B cell (primary cell): ENCODE measurements around the gene PTH2.

Experiments
- EZH2 ChIP-seq: IDR thresholded peaks from 2 replicates; pipeline ENCODE4 v1.6.1; 2012; ENCODE audit warnings: borderline replicate concordance, low read depth, mild to moderate bottlenecking, moderate library complexity, low read length; ENCODE audit not compliant: insufficient read depth, poor library complexity, severe bottlenecking
- TF ChIP-seq, protein P1 (sequence below): fragments of 200-600 bp; IDR thresholded peaks from one replicate; pipeline ENCODE4 v1.8.0; 2022; ENCODE audit warnings: antibody characterized with exemption, mild to moderate bottlenecking

DNA sequence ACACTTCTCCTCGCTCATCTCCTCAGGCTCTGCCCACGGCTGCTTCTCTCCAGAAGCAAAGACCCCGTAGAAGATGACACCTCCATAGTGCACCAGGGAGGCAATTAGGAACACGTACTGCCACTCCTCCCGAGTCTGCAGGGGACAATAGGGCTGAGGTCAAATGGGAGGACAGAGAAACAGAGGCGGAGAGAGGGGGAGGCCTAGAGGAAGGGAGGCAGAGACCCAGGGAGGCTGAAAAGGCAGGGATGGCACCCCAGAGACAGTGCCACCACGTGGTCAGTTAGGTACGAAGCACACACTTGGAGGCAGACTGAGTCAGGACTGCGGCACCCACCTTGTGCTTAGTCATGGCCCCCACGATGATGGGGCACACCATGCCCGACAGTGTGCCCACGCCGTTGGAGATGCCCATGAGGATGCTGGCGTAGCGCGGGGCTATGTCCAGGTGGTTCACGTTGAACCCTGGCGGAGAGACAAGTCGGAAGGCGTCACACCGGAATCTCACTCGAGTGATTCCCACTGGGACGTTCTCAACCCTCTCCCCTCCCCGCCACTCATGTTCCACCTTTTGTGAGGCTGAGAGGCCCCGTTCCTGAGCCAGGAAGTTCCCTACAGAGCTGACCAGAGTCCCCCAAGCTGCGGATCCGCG lies 7.6 kb upstream of the PTH2 start:
- TF ChIP-seq, protein P1, sequence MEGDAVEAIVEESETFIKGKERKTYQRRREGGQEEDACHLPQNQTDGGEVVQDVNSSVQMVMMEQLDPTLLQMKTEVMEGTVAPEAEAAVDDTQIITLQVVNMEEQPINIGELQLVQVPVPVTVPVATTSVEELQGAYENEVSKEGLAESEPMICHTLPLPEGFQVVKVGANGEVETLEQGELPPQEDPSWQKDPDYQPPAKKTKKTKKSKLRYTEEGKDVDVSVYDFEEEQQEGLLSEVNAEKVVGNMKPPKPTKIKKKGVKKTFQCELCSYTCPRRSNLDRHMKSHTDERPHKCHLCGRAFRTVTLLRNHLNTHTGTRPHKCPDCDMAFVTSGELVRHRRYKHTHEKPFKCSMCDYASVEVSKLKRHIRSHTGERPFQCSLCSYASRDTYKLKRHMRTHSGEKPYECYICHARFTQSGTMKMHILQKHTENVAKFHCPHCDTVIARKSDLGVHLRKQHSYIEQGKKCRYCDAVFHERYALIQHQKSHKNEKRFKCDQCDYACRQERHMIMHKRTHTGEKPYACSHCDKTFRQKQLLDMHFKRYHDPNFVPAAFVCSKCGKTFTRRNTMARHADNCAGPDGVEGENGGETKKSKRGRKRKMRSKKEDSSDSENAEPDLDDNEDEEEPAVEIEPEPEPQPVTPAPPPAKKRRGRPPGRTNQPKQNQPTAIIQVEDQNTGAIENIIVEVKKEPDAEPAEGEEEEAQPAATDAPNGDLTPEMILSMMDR = peak; percentile 37
- TF ChIP-seq EZH2 = no peak
